ENCODE measurements around the gene SH3BGRL2.

The SH3BGRL2 gene
- 1.4 to 14.8 (median 7.7) reads per million in 4 experiments for total RNA-seq

- DNase-seq, result no peak
Observed at GRCh38 chr6:79630883-79631692, at the start of gene SH3BGRL2. TSS of gene SH3BGRL2 (plus strand) at chr6:79631329. CDS start at chr6:79631462, 133 bp downstream.

DNA sequence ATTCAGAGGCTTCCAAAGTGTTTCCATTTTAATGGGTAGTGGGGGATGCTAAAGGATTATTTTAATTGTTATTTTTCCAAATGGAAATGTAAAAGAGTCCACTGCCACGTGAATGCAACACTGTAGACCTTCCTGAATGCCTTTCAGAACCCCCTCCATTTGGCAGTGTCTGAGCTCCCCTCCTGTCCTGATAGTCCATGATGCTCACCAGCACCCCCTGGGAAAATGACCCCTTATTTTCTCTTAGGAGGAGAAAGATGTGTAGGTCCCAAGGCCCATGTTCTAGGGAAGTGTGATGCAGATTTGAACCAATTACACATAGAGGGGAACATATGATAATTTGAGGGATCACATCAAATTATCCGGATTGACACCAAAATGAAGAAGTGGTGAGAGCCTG, 46.8 kb upstream of the SH3BGRL2 start:
- DNase-seq, result no peak

DNA sequence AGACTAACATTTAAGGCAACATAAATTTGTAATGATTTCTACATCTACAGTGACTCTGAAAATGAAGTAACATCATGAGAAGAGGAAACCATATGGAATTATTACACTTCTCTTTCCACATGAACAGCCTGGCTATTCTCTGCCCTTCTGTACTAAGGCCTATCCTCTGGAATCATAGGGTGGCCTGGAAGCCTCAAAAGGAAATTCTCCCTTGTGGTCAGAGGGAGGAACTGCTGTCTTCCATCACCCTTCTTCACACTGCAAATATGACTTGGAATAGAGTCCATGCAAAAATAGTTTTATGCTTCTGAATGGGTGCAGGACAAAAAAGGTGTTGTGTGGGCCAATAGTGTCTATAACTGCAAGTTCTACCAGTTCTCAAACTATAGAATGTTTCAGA, 44.6 kb upstream of the SH3BGRL2 start:
- no peak for DNase-seq

GRCh38 chr6:79589701-79590100, 41.4 kb upstream of the SH3BGRL2 start:
- no peak for DNase-seq

DNA sequence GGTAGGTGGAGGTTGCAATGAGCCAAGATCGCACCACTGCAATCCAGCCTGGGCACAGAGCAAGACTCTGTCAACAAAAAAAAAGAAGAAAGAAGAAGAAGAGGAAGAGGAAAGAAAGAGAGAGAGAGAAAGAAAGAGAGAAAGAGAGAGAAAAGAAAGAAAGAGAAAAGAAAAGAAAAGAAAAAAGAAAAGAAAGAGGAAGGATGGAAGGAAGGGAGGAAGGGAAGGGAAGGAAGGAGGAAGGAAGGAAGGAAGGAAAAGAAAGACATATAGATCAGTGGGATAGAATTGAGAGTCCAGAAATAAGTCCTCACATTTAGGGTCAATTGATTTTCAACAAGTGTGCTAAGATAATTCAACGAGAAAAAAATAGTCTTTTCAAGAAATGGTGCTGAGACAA, 34.0 kb upstream of the SH3BGRL2 start:
- no peak for DNase-seq

DNA sequence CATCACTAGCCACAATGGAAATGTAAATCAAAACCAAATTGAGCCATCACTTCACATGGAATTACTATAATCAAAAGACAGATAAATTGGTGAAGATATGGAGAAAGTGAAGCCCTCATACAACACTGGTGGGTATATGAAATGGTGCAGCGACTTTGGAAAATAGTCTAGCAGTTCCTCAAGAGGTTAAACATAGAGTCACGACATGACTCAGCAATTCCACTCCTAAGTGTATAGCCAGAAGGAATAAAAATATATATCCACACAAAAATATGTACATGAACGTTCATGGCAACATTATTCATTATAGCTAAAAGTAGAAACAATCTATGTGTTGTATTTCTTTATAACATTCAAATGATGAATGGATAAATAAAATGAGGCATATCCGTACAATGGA, 33.1 kb upstream of the SH3BGRL2 start:
- no peak for DNase-seq

- no peak for DNase-seq
Observed at GRCh38 chr6:79599725-79600259, 31.3 kb upstream of the SH3BGRL2 start.

DNA sequence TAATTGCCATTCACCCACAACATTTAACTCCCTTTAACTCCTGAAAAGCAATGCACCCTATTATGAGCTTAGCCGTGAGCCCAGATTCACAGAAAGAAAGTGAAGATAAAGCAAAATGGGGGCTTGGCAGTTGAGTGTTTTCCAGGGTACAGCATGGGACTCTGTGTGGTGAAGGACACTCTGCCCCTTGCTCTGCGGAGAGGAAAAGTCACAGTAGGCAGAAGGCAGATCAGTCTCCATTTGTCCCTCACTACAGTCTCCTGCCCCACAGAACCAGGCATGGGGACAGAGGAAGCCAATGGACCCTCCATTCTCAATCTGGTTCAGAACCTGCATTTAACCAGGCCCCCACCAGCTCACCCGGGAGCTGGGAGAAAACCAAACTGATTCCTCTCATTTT, 30.8 kb upstream of the SH3BGRL2 start:
- no peak for DNase-seq

DNA sequence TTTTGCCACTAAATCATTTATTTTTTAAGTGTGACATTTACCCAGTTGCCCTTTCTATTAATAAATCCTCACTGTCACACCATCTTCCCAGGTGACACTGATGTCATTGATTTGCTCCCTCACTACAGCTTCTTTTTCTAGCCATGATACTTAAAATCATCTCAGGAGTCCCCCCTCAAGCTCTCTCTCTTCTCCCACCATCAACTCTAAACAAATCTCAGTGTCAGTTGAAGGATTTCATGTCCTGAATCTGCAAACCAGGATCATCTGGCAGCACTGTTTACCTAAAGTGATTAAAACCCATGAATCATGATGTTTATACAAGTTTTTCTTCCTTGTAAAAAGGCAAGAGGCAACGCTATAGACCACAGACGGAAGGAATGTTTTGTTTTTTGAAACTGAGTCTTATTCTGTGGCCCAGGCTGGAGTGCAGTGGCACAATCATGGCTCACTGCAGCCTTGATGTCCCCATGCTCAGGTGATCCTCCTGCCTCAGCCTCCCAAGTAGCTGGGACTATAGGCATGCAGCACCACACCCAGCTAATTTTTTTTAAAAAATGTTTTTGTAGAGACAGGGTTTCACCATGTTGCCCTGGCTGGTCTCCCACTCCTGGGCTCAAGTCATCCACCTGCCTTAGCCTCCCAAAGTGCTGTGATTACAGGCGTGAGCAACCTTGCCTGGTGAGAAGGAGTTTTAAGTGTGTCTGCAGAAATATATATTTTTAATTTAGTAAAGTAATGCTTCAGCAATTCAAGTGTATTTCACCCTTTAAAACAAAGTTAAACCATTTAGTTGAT, 30.1 kb upstream of the SH3BGRL2 start:
- DNase-seq, result no peak

DNA sequence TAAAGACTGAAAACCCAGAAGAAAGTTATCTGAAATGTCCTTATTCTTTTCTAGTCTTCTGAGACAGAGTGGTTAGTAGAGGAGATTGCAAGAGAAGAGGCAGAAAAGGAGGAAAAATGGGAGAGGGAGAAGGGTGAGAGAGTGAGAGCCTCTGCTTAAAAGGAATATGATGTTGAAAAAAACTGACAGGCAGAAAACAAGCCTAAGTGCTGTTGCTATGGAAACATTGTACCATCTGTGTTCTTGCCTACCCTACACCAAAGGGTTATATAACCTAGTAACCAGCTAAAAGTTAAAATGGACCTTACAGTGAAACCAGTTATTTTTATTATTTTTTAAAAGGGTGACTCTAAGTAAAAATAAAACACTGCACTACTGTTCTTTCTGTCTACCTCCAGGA, 28.3 kb upstream of the SH3BGRL2 start:
- no peak for DNase-seq

DNA sequence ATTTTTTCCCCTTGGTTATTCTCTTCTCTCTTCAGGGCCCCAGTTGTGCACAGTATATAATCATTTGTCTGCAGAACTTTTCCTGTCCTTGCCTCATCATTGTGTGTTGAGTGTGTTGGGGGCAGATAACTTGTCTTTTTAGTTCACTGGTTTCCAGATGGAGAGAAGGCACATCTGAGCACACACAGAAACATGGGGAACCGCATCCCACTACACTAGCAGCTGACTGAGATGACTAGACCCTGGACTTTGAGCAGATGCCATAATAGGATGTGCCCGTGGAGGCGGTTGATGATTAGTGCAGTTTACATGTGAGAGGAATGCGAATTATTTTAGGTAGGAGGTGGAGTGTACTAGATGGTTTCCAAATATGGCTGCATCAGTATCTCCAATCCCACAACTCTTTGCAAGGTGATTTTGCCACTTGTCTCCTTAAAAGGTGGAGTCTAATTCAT, 26.5 kb upstream of the SH3BGRL2 start:
- no peak for DNase-seq

- no peak for DNase-seq
Observed at GRCh38 chr6:79605061-79605460, 26.1 kb upstream of the SH3BGRL2 start.

- no peak for DNase-seq
Observed at GRCh38 chr6:79605968-79606764, 25.0 kb upstream of the SH3BGRL2 start.

GRCh38 chr6:79607000-79607399, 24.1 kb upstream of the SH3BGRL2 start:
- DNase-seq, result no peak

GRCh38 chr6:79608334-79609224, 22.6 kb upstream of the SH3BGRL2 start:
- no peak for DNase-seq

DNA sequence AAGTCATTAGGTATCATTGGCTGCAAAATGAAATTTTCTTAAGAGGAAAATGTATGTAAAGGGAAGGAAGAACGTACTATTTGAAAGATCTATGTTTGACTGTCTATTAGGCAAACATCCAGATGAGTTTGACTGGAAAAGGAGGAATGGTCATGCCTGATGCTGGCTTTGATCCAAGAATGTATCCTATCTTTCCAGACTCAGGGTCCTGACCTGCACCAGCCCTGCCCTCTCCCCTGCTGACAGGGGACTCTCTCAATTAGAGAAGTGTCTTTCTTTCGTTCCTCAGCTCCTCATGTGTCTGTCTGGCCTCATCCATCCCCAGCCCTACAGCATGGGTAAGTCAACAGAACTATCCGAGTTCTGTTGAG, 21.9 kb upstream of the SH3BGRL2 start:
- no peak for DNase-seq

GRCh38 chr6:79610306-79611009, 20.7 kb upstream of the SH3BGRL2 start:
- no peak for DNase-seq

GRCh38 chr6:79612457-79612856, 18.7 kb upstream of the SH3BGRL2 start:
- no peak for DNase-seq

DNA sequence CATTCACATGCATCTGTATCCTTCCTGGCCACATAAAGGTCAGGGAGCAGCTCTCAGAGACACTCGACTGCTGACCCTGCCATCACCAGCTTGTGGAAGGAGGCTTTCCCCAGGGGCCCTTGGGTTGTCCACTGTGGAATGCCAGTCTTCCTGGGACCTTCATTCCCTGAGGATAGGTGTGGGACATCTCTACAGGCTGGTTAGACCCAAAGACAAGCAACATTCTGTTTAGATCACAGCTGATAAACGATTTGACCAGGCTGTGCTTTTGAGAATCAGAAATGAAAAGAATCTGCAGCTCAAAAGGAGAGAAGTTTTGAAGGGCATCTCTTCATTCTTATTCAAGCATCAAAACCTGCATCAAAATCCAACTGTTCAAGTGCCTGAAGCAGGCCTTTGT, 18.2 kb upstream of the SH3BGRL2 start:
- DNase-seq, result no peak

GRCh38 chr6:79613912-79614311, 17.2 kb upstream of the SH3BGRL2 start:
- no peak for DNase-seq
